Ovary (tissue), 9 donors: Measurements from ENCODE around the gene ARRDC5. TPM values are rescaled to one million over a fixed set of nuclear protein-coding genes. Genes with fewer than 3 reads are reported as not detected.
"Not testable (repeated sequence)": the region's sequence is repeated elsewhere in the genome, so short reads cannot be mapped to it uniquely, and the experiment has no call there.

ENCODE experiments used
- DNase-seq, 5 donors: peaks; one replicate each; pipeline ENCODE4 v3.0.0-alpha.2; 2019 to 2020
- H3K27ac ChIP-seq, 2 donors: fragments of 200-600 bp; one replicate each; pipeline versions ENCODE4 v1.5.1 to v1.8.0; 2019 to 2022
- H3K27me3 ChIP-seq: fragments of 200-600 bp; one replicate; pipeline ENCODE4 v1.8.0; 2022
- H3K36me3 ChIP-seq: fragments of 200-600 bp; sonication (generic); one replicate; pipeline ENCODE4 v1.5.1; 2019
- H3K4me1 ChIP-seq: one replicate; pipeline ENCODE4 v1.8.1; 2013; ENCODE audit warnings: mild to moderate bottlenecking, moderate library complexity; ENCODE audit not compliant: insufficient read depth
- H3K4me3 ChIP-seq: fragments of 200-600 bp; sonication (generic); one replicate; pipeline ENCODE4 v1.5.1; 2017
- H3K9me3 ChIP-seq, 2 donors: fragments of 200-600 bp in 1 of 2; sonication (generic) in 1 of 2; one replicate each; pipeline versions ENCODE4 v1.5.1 to v1.8.1; 2013 to 2019; ENCODE audit warnings: mild to moderate bottlenecking in 1 of 2, moderate library complexity in 1 of 2
- CTCF ChIP-seq, 3 donors: fragments of 450-650 bp in 2 of 3; fragments of 200-600 bp in 1 of 3; IDR thresholded peaks; one replicate each; pipeline versions ENCODE4 v1.5.1 to v1.8.0; 2016 to 2022; ENCODE audit warnings: antibody characterized with exemption in 3 of 3, mild to moderate bottlenecking in 1 of 3
- EP300 ChIP-seq: sonication (generic); formaldehyde crosslinking; IDR thresholded peaks from one replicate; pipeline ENCODE4 v1.6.1; 2017; ENCODE audit warnings: antibody characterized with exemption
- POLR2A ChIP-seq: fragments of 450-650 bp; IDR thresholded peaks from one replicate; pipeline ENCODE4 v1.6.1; 2017; ENCODE audit warnings: antibody characterized with exemption, mild to moderate bottlenecking, moderate library complexity
- WGBS, 3 donors: extraction: QIAGEN DNeasy Blood & Tissue Kit in 1 of 3; methylation state at CpG; one replicate each; pipeline versions ENCODE4 v1.1.5 to v1.1.7; 2013 to 2017; 5-methylcytosine and 5-hydroxymethylcytosine counted together
- intact Hi-C, 4 donors: fragments of 100-400 bp; cut with DNase I; formaldehyde crosslinking; loops; one replicate each; pipeline versions ENCODE4 v1.11.0 to v1.15.1; 2022 to 2023
- polyA plus RNA-seq, 2 donors: library from polyadenylated mRNA; stranded (reverse); fragments of 200-250 nt in 1 of 2; fragments of 350-450 nt in 1 of 2; fragmentation: Illumina TruSeq in 1 of 2; extraction: RNeasy Lipid Tissue Mini Kit (QIAGEN cat#74804) in 1 of 2; gene quantifications; one replicate each; pipeline ENCODE4 v1.2.3, GENCODE V29; 2013 to 2014
- total RNA-seq, 7 donors: library from RNA; depleted of rRNA in 2 of 7; stranded (reverse); fragments of >200 nt in 2 of 7; fragmentation: NEBNext Ultra II Directional in 3 of 7; extraction: Animal tissue kit (Norgen Biotek cat#: 25700) in 3 of 7; gene quantifications; one replicate each; pipeline versions ENCODE4 v1.1.0 to v1.2.4, GENCODE V29; 2016 to 2023
- donor health status: DM: no; HTN: no; CAD: no; lungs with moderate emphysema.
- donor health status: DM: no; HTN: no; CAD: no.
- donor health status: Bipolar disorder and iron deficiency.
- donor health status: DM: yes; HTN: yes; CAD: no.
- donor health status: DM: no; HTN: no; CAD: no.
- donor health status: DM: yes; HTN: yes; CAD: no.

ARRDC5 gene
- total and polyA plus RNA-seq, 9 donors: 0.07 to 1.2 (median 0.24) TPM; not detected in 3

GRCh38 chr19:4867534-4868285 lies 35.0 kb downstream of the ARRDC5 start, which contains the start of gene PLIN3:
Gene PLIN3 (minus strand): TSS chr19:4867667. CDS start chr19:4861394, 6,273 bp downstream.
- TF ChIP-seq CTCF (IDR thresholded peaks at IDR 0.05) (no peak), POLR2A (peak; percentile 48)
- Histone ChIP-seq H3K27me3 (no peaks in the 10 kb centered on the region), H3K4me1 (peaks cover 6% of the 10 kb centered on the region), H3K4me3 (peak within 1 kb of the TSS; percentile 80), H3K36me3 (no peaks in the 10 kb centered on the region), H3K9me3 (no peaks in the 10 kb centered on the region), H3K27ac (peak within 1 kb of the TSS; percentile 79 to 91)
- WGBS, 3 donors: 2 to 7% (median 6%) methylated on average over 24 to 46 of the region's 46 CpGs
- intact Hi-C loops: no loop called here
- DNase-seq: peak; percentile 97 to 99 (median 99)

GRCh38 chr19:4866595-4867424 lies 35.9 kb downstream of the ARRDC5 start:
- Histone ChIP-seq H3K9me3 (no peaks in the 10 kb centered on the region), H3K27ac (peak overlapping the region; percentile 79 to 91), H3K36me3 (no peaks in the 10 kb centered on the region), H3K4me1 (peaks cover 6% of the 10 kb centered on the region), H3K27me3 (no peaks in the 10 kb centered on the region), H3K4me3 (peak overlapping the region; percentile 80)
- intact Hi-C loops: no loop called here
- TF ChIP-seq EP300 (no peak), POLR2A (no peak), CTCF (IDR thresholded peaks at IDR 0.05) (no peak)
- WGBS, 3 donors: 1% methylated on average over 22 of the region's 22 CpGs
- peak; percentile 70 to 79 (median 73) for DNase-seq

- no peak overlapping the region for H3K4me3 ChIP-seq
- no peaks in the 10 kb centered on the region for H3K27me3 ChIP-seq
- H3K4me1 ChIP-seq: peaks cover 1% of the 10 kb centered on the region
- WGBS, 3 donors: 60 to 73% (median 65%) methylated on average over 10 of the region's 10 CpGs
- intact Hi-C loops: no loop called here
- no peaks in the 10 kb centered on the region for H3K36me3 ChIP-seq
- no peak for DNase-seq
- H3K27ac ChIP-seq: no peak overlapping the region
- H3K9me3 ChIP-seq: no peaks in the 10 kb centered on the region
- no peak for TF ChIP-seq EP300
- no peak for TF ChIP-seq POLR2A
- no peak for TF ChIP-seq CTCF (IDR thresholded peaks at IDR 0.05)
Observed at GRCh38 chr19:4861147-4861546, 41.5 kb downstream of the ARRDC5 start.

- intact Hi-C loops: no loop called here
- H3K36me3 ChIP-seq: no peaks in the 10 kb centered on the region
Observed at GRCh38 chr19:4859697-4860096, 43.0 kb downstream of the ARRDC5 start.

GRCh38 chr19:4856468-4856867 lies 46.2 kb downstream of the ARRDC5 start:
- intact Hi-C loops, H3K27ac ChIP-seq, H3K9me3 ChIP-seq, H3K36me3 ChIP-seq, H3K4me1 ChIP-seq, H3K4me3 ChIP-seq, DNase-seq, H3K27me3 ChIP-seq: not testable (repeated sequence)
- WGBS, 3 donors: 83 to 91% (median 89%) methylated on average over 12 of the region's 12 CpGs

More at GRCh38 chr19:4859697-4860096, 43.0 kb downstream of the ARRDC5 start:
- Histone ChIP-seq H3K4me1 (peaks cover 1% of the 10 kb centered on the region), H3K27ac (no peak overlapping the region), H3K4me3 (no peak overlapping the region), H3K9me3 (no peaks in the 10 kb centered on the region), H3K27me3 (no peaks in the 10 kb centered on the region)
- no peak for DNase-seq
- WGBS, 3 donors: 92 to 94% (median 92%) methylated on average over 10 to 11 of the region's 11 CpGs
- TF ChIP-seq POLR2A: no peak
- TF ChIP-seq EP300: no peak
- no peak for TF ChIP-seq CTCF (IDR thresholded peaks at IDR 0.05)

- not testable (repeated sequence) for H3K4me1 ChIP-seq, H3K4me3 ChIP-seq, H3K9me3 ChIP-seq, H3K27ac ChIP-seq, DNase-seq, H3K27me3 ChIP-seq, H3K36me3 ChIP-seq
- 87 to 89% (median 88%) methylated on average over 8 of the region's 8 CpGs for WGBS, 3 donors
- intact Hi-C loops: loop anchor here (2.0 to 5.0 kb wide), 2 partner anchors 41 kb away; no protein-coding TSS in a partner anchor
Observed at GRCh38 chr19:4853506-4853905, 49.2 kb downstream of the ARRDC5 start.
